DND-41 (cell line): ENCODE data around the gene TP53I3.

ENCODE experiments used
- ATAC-seq: fragments of 200-7000 bp; cut with Tn5 transposase; 3 replicates; pipeline ENCODE4 v1.9.1; 2021; ENCODE audit warnings: low read depth; ENCODE audit not compliant: insufficient read depth
- DNase-seq: peaks from one replicate; pipeline ENCODE4 v3.0.0-alpha.2; 2020
- H2AFZ ChIP-seq: 2 replicates; pipeline ENCODE4 v1.6.0; 2012; ENCODE audit warnings: low read depth, low read length
- H3K27ac ChIP-seq: 2 replicates; pipeline ENCODE4 v1.5.1; 2012; ENCODE audit warnings: low read length, inconsistent platforms
- H3K27me3 ChIP-seq: fragments of 200-600 bp; sonication (generic); 2 replicates; pipeline ENCODE4 v1.6.0; 2012; ENCODE audit warnings: low read length, mild to moderate bottlenecking, inconsistent platforms; ENCODE audit not compliant: insufficient read depth, poor library complexity
- H3K36me3 ChIP-seq: 2 replicates; pipeline ENCODE4 v1.5.1; 2012; ENCODE audit warnings: low read length, inconsistent platforms; ENCODE audit not compliant: insufficient read depth
- H3K4me1 ChIP-seq: 2 replicates; pipeline ENCODE4 v1.5.1; 2012; ENCODE audit warnings: mild to moderate bottlenecking, low read length; ENCODE audit not compliant: insufficient read depth
- H3K4me2 ChIP-seq: 2 replicates; pipeline ENCODE4 v1.6.0; 2012; ENCODE audit warnings: mild to moderate bottlenecking, moderate library complexity, low read length, inconsistent platforms; ENCODE audit not compliant: insufficient read depth
- H3K4me3 ChIP-seq, 2 experiments: fragments of 200-600 bp in 1 of 2; shearing (Covaris generic) in 1 of 2; 2 replicates each; pipeline ENCODE4 v1.5.1; 2012 to 2016; ENCODE audit warnings: inconsistent platforms in 2 of 2, low read length in 2 of 2, mild to moderate bottlenecking in 2 of 2, low read depth in 1 of 2, moderate library complexity in 1 of 2
- H3K79me2 ChIP-seq: 2 replicates; pipeline ENCODE4 v1.6.0; 2012; ENCODE audit warnings: low read length, inconsistent platforms; ENCODE audit not compliant: insufficient read depth
- H3K9ac ChIP-seq: 2 replicates; pipeline ENCODE4 v1.6.0; 2012; ENCODE audit warnings: low read depth, mild to moderate bottlenecking, inconsistent platforms, low read length, moderate library complexity
- H3K9me3 ChIP-seq: 2 replicates; pipeline ENCODE4 v1.5.1; 2012; ENCODE audit warnings: low read length, moderate library complexity, mild to moderate bottlenecking, inconsistent platforms; ENCODE audit not compliant: insufficient read depth, severe bottlenecking
- H4K20me1 ChIP-seq: 2 replicates; pipeline ENCODE4 v1.6.0; 2012; ENCODE audit warnings: low read length; ENCODE audit not compliant: insufficient read depth
- EZH2 ChIP-seq: IDR thresholded peaks from 3 replicates; pipeline ENCODE4 v1.6.1; 2012; ENCODE audit warnings: borderline replicate concordance, low read depth, mild to moderate bottlenecking, moderate library complexity, low read length, inconsistent platforms; ENCODE audit not compliant: severe bottlenecking
- TF ChIP-seq, protein P1 (sequence below): IDR thresholded peaks from 2 replicates; pipeline ENCODE4 v1.5.1; 2012; ENCODE audit warnings: borderline replicate concordance, low read length, moderate library complexity, mild to moderate bottlenecking; ENCODE audit not compliant: poor library complexity, severe bottlenecking; ENCODE audit errors: extremely low read depth

The TP53I3 gene

DNA sequence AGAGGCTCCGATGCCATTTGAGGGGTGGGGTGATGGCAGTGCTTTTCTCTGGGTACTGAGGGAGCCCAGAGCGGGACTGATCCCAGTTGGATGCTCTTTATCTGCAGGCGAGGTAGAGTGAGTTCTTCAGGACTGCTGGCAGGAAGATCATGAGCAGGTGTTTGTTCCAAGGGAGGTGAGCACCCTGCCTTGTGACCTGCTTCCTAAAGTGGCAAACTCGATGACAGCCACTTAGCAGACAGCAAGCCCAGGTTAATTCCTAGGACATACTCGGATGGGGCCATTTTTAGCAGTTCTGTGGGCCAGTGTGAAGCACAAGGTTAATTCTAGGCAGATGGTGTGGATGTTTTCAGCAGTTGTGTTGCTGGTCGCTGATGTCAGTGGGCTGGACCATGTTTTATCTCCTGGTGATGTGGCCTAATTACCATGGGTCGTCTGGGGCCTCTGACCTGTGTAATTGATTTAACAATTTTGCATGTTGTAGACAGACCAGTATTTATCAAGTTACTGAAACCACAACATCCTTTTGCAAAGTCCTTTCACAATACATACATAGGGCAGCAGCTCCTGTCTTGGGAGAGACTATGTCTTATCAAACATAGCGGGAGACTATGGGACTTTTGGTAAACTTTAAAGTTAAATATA is 30.1 kb downstream of the TP53I3 start:
- Histone ChIP-seq H3K9ac (no peak overlapping the region), H2AFZ (no peak overlapping the region), H3K27me3 (no peaks in the 10 kb centered on the region), H3K36me3 (no peaks in the 10 kb centered on the region), H3K4me2 (no peak overlapping the region), H3K4me1 (no peaks in the 10 kb centered on the region; the same call in 1 of the 2 replicates), H3K9me3 (no peaks in the 10 kb centered on the region), H3K27ac (no peak overlapping the region), H3K4me3 (no peak overlapping the region), H4K20me1 (no peaks in the 10 kb centered on the region), H3K79me2 (no peaks in the 10 kb centered on the region)
- ATAC-seq (no peak), DNase-seq (no peak)
- no peak for TF ChIP-seq EZH2
- TF ChIP-seq, protein P1, sequence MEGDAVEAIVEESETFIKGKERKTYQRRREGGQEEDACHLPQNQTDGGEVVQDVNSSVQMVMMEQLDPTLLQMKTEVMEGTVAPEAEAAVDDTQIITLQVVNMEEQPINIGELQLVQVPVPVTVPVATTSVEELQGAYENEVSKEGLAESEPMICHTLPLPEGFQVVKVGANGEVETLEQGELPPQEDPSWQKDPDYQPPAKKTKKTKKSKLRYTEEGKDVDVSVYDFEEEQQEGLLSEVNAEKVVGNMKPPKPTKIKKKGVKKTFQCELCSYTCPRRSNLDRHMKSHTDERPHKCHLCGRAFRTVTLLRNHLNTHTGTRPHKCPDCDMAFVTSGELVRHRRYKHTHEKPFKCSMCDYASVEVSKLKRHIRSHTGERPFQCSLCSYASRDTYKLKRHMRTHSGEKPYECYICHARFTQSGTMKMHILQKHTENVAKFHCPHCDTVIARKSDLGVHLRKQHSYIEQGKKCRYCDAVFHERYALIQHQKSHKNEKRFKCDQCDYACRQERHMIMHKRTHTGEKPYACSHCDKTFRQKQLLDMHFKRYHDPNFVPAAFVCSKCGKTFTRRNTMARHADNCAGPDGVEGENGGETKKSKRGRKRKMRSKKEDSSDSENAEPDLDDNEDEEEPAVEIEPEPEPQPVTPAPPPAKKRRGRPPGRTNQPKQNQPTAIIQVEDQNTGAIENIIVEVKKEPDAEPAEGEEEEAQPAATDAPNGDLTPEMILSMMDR = no peak

DNA sequence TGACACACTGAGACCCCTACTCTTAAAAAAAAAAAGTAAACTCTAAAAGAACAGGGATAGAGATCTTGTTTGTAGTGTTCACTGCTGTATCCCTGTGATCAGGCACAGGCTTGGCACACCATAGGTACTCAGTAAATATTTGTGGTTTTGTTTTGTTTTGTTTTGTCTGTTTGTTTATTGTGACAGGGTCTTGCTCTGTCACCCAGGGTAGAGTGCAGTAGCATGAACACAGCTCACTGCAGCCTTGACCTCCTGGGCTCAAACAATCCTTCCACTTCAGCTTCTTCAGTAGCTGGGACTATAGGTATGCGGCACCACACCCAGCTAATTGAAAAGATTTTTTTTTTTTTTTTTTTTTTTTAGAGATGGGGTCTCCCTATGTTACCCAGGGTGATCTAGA is 31.7 kb downstream of the TP53I3 start:
- ATAC-seq (no peak), DNase-seq (no peak)
- no peak overlapping the region for H2AFZ ChIP-seq
- no peaks in the 10 kb centered on the region for H4K20me1 ChIP-seq
- H3K4me3 ChIP-seq = no peak overlapping the region
- H3K27me3 ChIP-seq = no peaks in the 10 kb centered on the region
- H3K4me2 ChIP-seq = no peak overlapping the region
- H3K27ac ChIP-seq = no peak overlapping the region
- H3K9ac ChIP-seq = no peak overlapping the region
- H3K4me1 ChIP-seq = peaks cover 7% of the 10 kb centered on the region
- TF ChIP-seq, protein P1 = no peak
- TF ChIP-seq EZH2 = no peak
- H3K36me3 ChIP-seq = no peaks in the 10 kb centered on the region
- H3K79me2 ChIP-seq = no peaks in the 10 kb centered on the region
- no peaks in the 10 kb centered on the region for H3K9me3 ChIP-seq

DNA sequence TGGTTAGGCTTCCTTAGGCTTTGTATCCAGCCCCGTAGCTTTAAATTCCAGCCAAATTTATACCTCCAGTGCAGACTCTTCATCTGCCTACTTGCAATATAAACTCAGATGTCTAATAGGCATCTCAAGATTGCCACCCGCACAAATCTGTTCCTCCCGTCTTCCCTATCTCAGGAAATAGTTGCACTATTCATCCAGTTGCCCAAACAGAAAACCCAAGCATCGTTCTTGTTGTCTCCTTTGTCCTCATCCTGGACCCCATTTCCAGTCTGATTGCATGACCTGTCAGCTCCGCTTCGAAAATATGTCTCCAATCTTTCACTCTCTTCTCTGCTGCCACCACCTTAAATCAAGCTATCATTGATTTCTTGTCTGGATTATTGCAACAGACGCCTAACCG is 32.8 kb downstream of the TP53I3 start:
- Histone ChIP-seq H3K4me1 (peaks cover 12% of the 10 kb centered on the region), H3K27ac (no peak overlapping the region), H3K27me3 (no peaks in the 10 kb centered on the region)

More for the DNA sequence above, 32.8 kb downstream of the TP53I3 start:
- Histone ChIP-seq H3K9me3 (no peaks in the 10 kb centered on the region), H3K9ac (no peak overlapping the region), H3K4me3 (no peak overlapping the region), H3K36me3 (no peaks in the 10 kb centered on the region), H3K4me2 (no peak overlapping the region), H3K79me2 (peaks cover 3% of the 10 kb centered on the region), H2AFZ (no peak overlapping the region), H4K20me1 (no peaks in the 10 kb centered on the region)
- ATAC-seq (no peak), DNase-seq (no peak)
- no peak for TF ChIP-seq EZH2
- TF ChIP-seq, protein P1 = no peak
